IMR-90 (cell line): ENCODE results near the gene UBL5. TPM values are rescaled to one million over a fixed set of nuclear protein-coding genes. Genes with fewer than 3 reads are reported as not detected.

Experiments used
- ATAC-seq: fragments of 200-7000 bp; cut with Tn5 transposase; 2 replicates; pipeline ENCODE4 v1.9.1; 2020; ENCODE audit warnings: low read depth, mild to moderate bottlenecking, moderate library complexity
- BruUV-seq: library from RNA; stranded (reverse); fragments of 400-500 nt; replicated peaks from 2 replicates; lab custom pipeline; 2021; lab: Mats Ljungman, UMichigan
- CTCF ChIA-PET: fragments of 300-600 bp; formaldehyde crosslinking; extraction: SDS; loops from one replicate; lab custom pipeline; 2021; ENCODE audit warnings: antibody characterized with exemption; lab: Yijun Ruan, JAX
- POLR2A ChIA-PET: fragments of 300-600 bp; sonication (Branson Sonifier 250); formaldehyde crosslinking; loops from one replicate; lab custom pipeline; 2022; ENCODE audit warnings: antibody characterized with exemption; ENCODE audit not compliant: unreplicated experiment; lab: Charles Lee
- DNase-seq: peaks from one replicate; pipeline ENCODE4 v3.0.0; 2013
- H2AFZ ChIP-seq: replicated peaks from 2 replicates; pipeline ENCODE3; 2013; ENCODE audit warnings: low read length, mild to moderate bottlenecking; ENCODE audit not compliant: poor library complexity
- H2AK5ac ChIP-seq: 2 replicates; pipeline ENCODE4 v1.6.1; 2013; ENCODE audit warnings: low read depth, low read length, inconsistent platforms
- H2AK9ac ChIP-seq: replicated peaks from 2 replicates; pipeline ENCODE3; 2013; ENCODE audit warnings: mild to moderate bottlenecking, low read depth, low read length, moderate library complexity; ENCODE audit not compliant: poor library complexity
- H2BK120ac ChIP-seq: 2 replicates; pipeline ENCODE4 v1.6.1; 2013; ENCODE audit warnings: low read depth, low read length, inconsistent platforms
- H2BK15ac ChIP-seq: 3 replicates; pipeline ENCODE4 v1.6.1; 2013; ENCODE audit warnings: low read depth, low read length, inconsistent platforms
- H2BK20ac ChIP-seq: 2 replicates; pipeline ENCODE4 v1.6.1; 2013; ENCODE audit warnings: low read depth, mild to moderate bottlenecking, inconsistent platforms, low read length, moderate library complexity
- H2BK5ac ChIP-seq: 2 replicates; pipeline ENCODE4 v1.6.1; 2013; ENCODE audit warnings: mild to moderate bottlenecking, low read depth, low read length, inconsistent platforms; ENCODE audit not compliant: poor library complexity, severe bottlenecking
- H3K14ac ChIP-seq: replicated peaks from 2 replicates; pipeline ENCODE4 v1.6.1; 2013; ENCODE audit warnings: low read depth, low read length, inconsistent platforms
- H3K18ac ChIP-seq: 2 replicates; pipeline ENCODE4 v1.6.1; 2013; ENCODE audit warnings: low read depth, low read length, control low read depth
- H3K23ac ChIP-seq: 2 replicates; pipeline ENCODE4 v1.6.1; 2013; ENCODE audit warnings: low read depth, low read length, inconsistent platforms
- H3K27ac ChIP-seq: 2 replicates; pipeline ENCODE4 v1.5.1; 2013; ENCODE audit warnings: mild to moderate bottlenecking, control low read depth, low read length; ENCODE audit not compliant: insufficient read depth
- H3K27me3 ChIP-seq: 2 replicates; pipeline ENCODE4 v1.6.1; 2013; ENCODE audit warnings: low read length; ENCODE audit not compliant: control insufficient read depth, insufficient read depth
- H3K36me3 ChIP-seq: 2 replicates; pipeline ENCODE4 v1.6.1; 2013; ENCODE audit warnings: low read length, mixed read lengths; ENCODE audit not compliant: control insufficient read depth, insufficient read depth
- H3K4ac ChIP-seq: 2 replicates; pipeline ENCODE4 v1.6.1; 2013; ENCODE audit warnings: low read depth, low read length, inconsistent platforms
- H3K4me1 ChIP-seq: 2 replicates; pipeline ENCODE4 v1.6.1; 2013; ENCODE audit warnings: low read length, mixed read lengths; ENCODE audit not compliant: control insufficient read depth, insufficient read depth
- H3K4me2 ChIP-seq: 2 replicates; pipeline ENCODE4 v1.6.1; 2013; ENCODE audit warnings: low read depth, mild to moderate bottlenecking, control low read depth, low read length, moderate library complexity
- H3K4me3 ChIP-seq: 2 replicates; pipeline ENCODE4 v1.5.1; 2013; ENCODE audit warnings: low read depth, mild to moderate bottlenecking, control low read depth, low read length, moderate library complexity; ENCODE audit not compliant: insufficient read depth
- H3K56ac ChIP-seq: 2 replicates; pipeline ENCODE4 v1.6.1; 2013; ENCODE audit warnings: low read length, inconsistent platforms; ENCODE audit not compliant: insufficient read depth; ENCODE audit errors: extremely low read depth
- H3K79me1 ChIP-seq, 2 experiments: 2 replicates each; pipeline ENCODE4 v1.6.1; 2013; ENCODE audit warnings: low read length in 2 of 2, inconsistent platforms in 1 of 2, low read depth in 1 of 2
- H3K9ac ChIP-seq: 2 replicates; pipeline ENCODE4 v1.6.1; 2013; ENCODE audit warnings: low read depth, low read length, control low read depth
- H3K9me1 ChIP-seq: 2 replicates; pipeline ENCODE4 v1.6.1; 2013; ENCODE audit warnings: low read length, inconsistent platforms; ENCODE audit not compliant: insufficient read depth
- H3K9me3 ChIP-seq: 2 replicates; pipeline ENCODE4 v1.6.1; 2013; ENCODE audit warnings: low read length; ENCODE audit not compliant: control insufficient read depth, insufficient read depth
- H4K20me1 ChIP-seq: 2 replicates; pipeline ENCODE4 v1.6.1; 2013; ENCODE audit warnings: low read length, inconsistent platforms; ENCODE audit not compliant: insufficient read depth
- H4K5ac ChIP-seq: 2 replicates; pipeline ENCODE4 v1.6.1; 2013; ENCODE audit warnings: mild to moderate bottlenecking, low read depth, low read length, control low read depth
- H4K8ac ChIP-seq, 2 experiments: 2 replicates each; pipeline ENCODE4 v1.6.1; 2013; ENCODE audit warnings: low read depth in 2 of 2, low read length in 2 of 2, control low read depth in 1 of 2, inconsistent platforms in 1 of 2
- H4K91ac ChIP-seq: 2 replicates; pipeline ENCODE4 v1.6.1; 2013; ENCODE audit warnings: low read depth, low read length, inconsistent platforms; ENCODE audit not compliant: insufficient read depth
- BHLHE40 ChIP-seq: fragments of 150-350 bp; IDR thresholded peaks from 2 replicates; pipeline ENCODE4 v1.6.1; 2016; ENCODE audit warnings: mild to moderate bottlenecking, low read depth, low read length
- CEBPB ChIP-seq: IDR thresholded peaks from 2 replicates; pipeline ENCODE4 v1.6.1; 2012; ENCODE audit warnings: low read depth, low read length, improper control_type of control experiment
- CHD1 ChIP-seq: IDR thresholded peaks from 2 replicates; pipeline ENCODE4 v1.6.1; 2012; ENCODE audit warnings: low read depth, low read length, improper control_type of control experiment
- FOS ChIP-seq: fragments of 150-350 bp; IDR thresholded peaks from 2 replicates; pipeline ENCODE4 v1.6.1; 2016; ENCODE audit warnings: low read depth, low read length
- MAFK ChIP-seq: IDR thresholded peaks from 2 replicates; pipeline ENCODE4 v1.6.1; 2012; ENCODE audit warnings: low read depth, low read length, improper control_type of control experiment
- MAZ ChIP-seq: IDR thresholded peaks from 2 replicates; pipeline ENCODE4 v1.6.1; 2012; ENCODE audit warnings: low read depth, mild to moderate bottlenecking, low read length, improper control_type of control experiment, moderate library complexity, borderline replicate concordance
- NFE2L2 ChIP-seq: fragments of 150-350 bp; IDR thresholded peaks from 2 replicates; pipeline ENCODE4 v1.6.1; 2016; ENCODE audit warnings: low read depth, mild to moderate bottlenecking, low read length
- POLR2A ChIP-seq: IDR thresholded peaks from 2 replicates; pipeline ENCODE4 v1.6.1; 2012; ENCODE audit warnings: mild to moderate bottlenecking, low read depth, low read length
- RCOR1 ChIP-seq: IDR thresholded peaks from 2 replicates; pipeline ENCODE4 v1.6.1; 2012; ENCODE audit warnings: mild to moderate bottlenecking, low read length, improper control_type of control experiment; ENCODE audit not compliant: insufficient replicate concordance
- SMC3 ChIP-seq: fragments of 150-350 bp; IDR thresholded peaks from 2 replicates; pipeline ENCODE4 v1.6.1; 2016; ENCODE audit warnings: low read depth, mild to moderate bottlenecking, antibody characterized with exemption, low read length, moderate library complexity
- WGBS, 2 experiments: methylation state at CpG; one replicate each; pipeline versions ENCODE4 v1.1.5 to v1.1.7; 2013; ENCODE audit warnings: missing lambda C conversion rate in 2 of 2; ENCODE audit not compliant: insufficient read length in 1 of 2; ENCODE audit errors: extremely low coverage in 2 of 2; 5-methylcytosine and 5-hydroxymethylcytosine counted together
- dilution Hi-C: fragments of 300-500 bp; cut with HindIII; formaldehyde crosslinking; loops from one replicate; pipeline ENCODE4 v1.14.3; 2018; ENCODE audit warnings: low sequenced_read_pairs; ENCODE audit not compliant: unreplicated experiment
- in situ Hi-C: fragments of 300-500 bp; cut with MboI; formaldehyde crosslinking; loops from 3 replicates; pipeline ENCODE4 v1.14.3; 2019; ENCODE audit warnings: low sequenced_read_pairs, inconsistent platforms, mixed read lengths
- intact Hi-C: fragments of 100-400 bp; cut with micrococcal nuclease; formaldehyde crosslinking; loops from 2 replicates; pipeline ENCODE4 v1.10.0; 2022
- polyA plus RNA-seq, 3 experiments: library from polyadenylated mRNA; depleted of rRNA; stranded (reverse); fragments of >200 nt; gene quantifications; 2 replicates each; pipeline ENCODE4 v1.2.3, GENCODE V29; 2012; ENCODE audit warnings: low replicate concordance in 1 of 3
- total RNA-seq: library from RNA; depleted of rRNA; stranded (reverse); fragments of >200 nt; gene quantifications from 2 replicates; pipeline ENCODE4 v1.2.3, GENCODE V29; 2012
- TF ChIP-seq, protein P1 (sequence below): fragments of 150-350 bp; IDR thresholded peaks from 2 replicates; pipeline ENCODE4 v1.6.1; 2017; ENCODE audit warnings: mild to moderate bottlenecking, antibody characterized with exemption, low read length, low read depth
- TF ChIP-seq, protein P2 (sequence below): conservative IDR thresholded peaks from 2 replicates; pipeline ENCODE4 v1.5.1; 2012; ENCODE audit warnings: mild to moderate bottlenecking, low read depth, low read length, improper control_type of control experiment
- TF ChIP-seq, protein P3 (sequence below): fragments of 150-350 bp; IDR thresholded peaks from 2 replicates; pipeline ENCODE4 v1.6.1; 2016; ENCODE audit warnings: low read depth, mild to moderate bottlenecking, low read length, moderate library complexity, borderline replicate concordance

The UBL5 gene
- total and polyA plus RNA-seq, 2 of the 4 experiments (the other 2 are of a cell fraction) = 434 to 1,091 TPM

DNA sequence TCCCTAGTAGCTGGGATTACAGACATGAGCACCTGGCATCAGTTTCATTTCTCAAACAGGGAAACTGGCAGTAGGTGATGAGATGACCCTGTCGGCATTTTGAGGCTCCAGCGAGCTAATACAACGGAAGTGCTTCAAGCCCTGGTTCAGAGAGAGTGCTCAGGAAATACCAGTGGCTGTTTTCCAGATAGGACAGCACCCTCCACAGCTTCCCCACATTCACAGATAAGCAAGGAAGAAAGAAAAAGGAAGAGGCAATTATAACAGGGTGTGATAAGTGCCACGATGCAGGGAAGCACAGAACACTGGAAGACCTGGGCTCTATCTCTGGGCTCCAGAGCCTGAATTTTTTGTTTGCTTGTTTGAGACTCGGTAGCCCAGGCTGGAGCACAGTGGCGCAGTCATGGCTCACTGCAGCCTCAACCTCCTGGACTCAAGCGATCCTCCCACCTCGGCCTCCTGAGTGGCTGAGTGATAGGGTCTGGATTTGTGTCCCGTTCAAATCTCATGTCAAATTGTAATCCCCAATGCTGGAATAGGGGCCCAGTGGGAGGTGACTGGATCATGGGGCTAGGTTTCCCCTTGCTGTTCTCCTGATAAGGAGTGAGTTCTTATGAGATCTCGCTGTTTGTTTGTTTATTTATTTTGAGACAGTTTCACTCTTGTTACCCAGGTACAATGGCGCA is 50.9 kb downstream of the UBL5 start:
- H3K18ac ChIP-seq = no peak overlapping the region
- no peak overlapping the region for H2BK15ac ChIP-seq
- H3K9ac ChIP-seq = no peak overlapping the region
- H3K4me2 ChIP-seq = no peak overlapping the region
- no peak overlapping the region for H3K4me3 ChIP-seq
- H4K5ac ChIP-seq = no peak overlapping the region
- peaks cover 2% of the 10 kb centered on the region; the same call in 1 of the 2 replicates for H3K4me1 ChIP-seq
- H2AFZ ChIP-seq = no peak overlapping the region
- ChIA-PET POLR2A (no interaction called here), CTCF (no interaction called here)
- no peak overlapping the region for H2BK5ac ChIP-seq
- no peak for DNase-seq
- no peaks in the 10 kb centered on the region; the same call in 1 of the 2 replicates for H4K20me1 ChIP-seq
- no peak overlapping the region for H2AK9ac ChIP-seq
- no peak overlapping the region for H4K8ac ChIP-seq
- no peak overlapping the region for H3K14ac ChIP-seq
- no peak overlapping the region for H4K91ac ChIP-seq
- WGBS, 2 experiments = no CpG with 5 or more reads among the region's 11 CpGs
- H3K23ac ChIP-seq = no peak overlapping the region
- no peaks in the 10 kb centered on the region for H3K9me1 ChIP-seq
- H3K9me3 ChIP-seq = peaks cover 5% of the 10 kb centered on the region; the same call in 1 of the 2 replicates
- dilution Hi-C loops = no loop called here
- no TSS peak for BruUV-seq
- no peak overlapping the region for H3K27ac ChIP-seq
- no peak for TF ChIP-seq CEBPB
- no peak for TF ChIP-seq FOS
- TF ChIP-seq NFE2L2 = no peak
- no peak for TF ChIP-seq CHD1
- TF ChIP-seq, protein P1, sequence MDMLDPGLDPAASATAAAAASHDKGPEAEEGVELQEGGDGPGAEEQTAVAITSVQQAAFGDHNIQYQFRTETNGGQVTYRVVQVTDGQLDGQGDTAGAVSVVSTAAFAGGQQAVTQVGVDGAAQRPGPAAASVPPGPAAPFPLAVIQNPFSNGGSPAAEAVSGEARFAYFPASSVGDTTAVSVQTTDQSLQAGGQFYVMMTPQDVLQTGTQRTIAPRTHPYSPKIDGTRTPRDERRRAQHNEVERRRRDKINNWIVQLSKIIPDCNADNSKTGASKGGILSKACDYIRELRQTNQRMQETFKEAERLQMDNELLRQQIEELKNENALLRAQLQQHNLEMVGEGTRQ = no peak
- TF ChIP-seq RCOR1 = no peak
- TF ChIP-seq POLR2A = no peak
- no peak for TF ChIP-seq MAFK
- TF ChIP-seq, protein P2, sequence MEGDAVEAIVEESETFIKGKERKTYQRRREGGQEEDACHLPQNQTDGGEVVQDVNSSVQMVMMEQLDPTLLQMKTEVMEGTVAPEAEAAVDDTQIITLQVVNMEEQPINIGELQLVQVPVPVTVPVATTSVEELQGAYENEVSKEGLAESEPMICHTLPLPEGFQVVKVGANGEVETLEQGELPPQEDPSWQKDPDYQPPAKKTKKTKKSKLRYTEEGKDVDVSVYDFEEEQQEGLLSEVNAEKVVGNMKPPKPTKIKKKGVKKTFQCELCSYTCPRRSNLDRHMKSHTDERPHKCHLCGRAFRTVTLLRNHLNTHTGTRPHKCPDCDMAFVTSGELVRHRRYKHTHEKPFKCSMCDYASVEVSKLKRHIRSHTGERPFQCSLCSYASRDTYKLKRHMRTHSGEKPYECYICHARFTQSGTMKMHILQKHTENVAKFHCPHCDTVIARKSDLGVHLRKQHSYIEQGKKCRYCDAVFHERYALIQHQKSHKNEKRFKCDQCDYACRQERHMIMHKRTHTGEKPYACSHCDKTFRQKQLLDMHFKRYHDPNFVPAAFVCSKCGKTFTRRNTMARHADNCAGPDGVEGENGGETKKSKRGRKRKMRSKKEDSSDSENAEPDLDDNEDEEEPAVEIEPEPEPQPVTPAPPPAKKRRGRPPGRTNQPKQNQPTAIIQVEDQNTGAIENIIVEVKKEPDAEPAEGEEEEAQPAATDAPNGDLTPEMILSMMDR = no peak
- TF ChIP-seq, protein P3, sequence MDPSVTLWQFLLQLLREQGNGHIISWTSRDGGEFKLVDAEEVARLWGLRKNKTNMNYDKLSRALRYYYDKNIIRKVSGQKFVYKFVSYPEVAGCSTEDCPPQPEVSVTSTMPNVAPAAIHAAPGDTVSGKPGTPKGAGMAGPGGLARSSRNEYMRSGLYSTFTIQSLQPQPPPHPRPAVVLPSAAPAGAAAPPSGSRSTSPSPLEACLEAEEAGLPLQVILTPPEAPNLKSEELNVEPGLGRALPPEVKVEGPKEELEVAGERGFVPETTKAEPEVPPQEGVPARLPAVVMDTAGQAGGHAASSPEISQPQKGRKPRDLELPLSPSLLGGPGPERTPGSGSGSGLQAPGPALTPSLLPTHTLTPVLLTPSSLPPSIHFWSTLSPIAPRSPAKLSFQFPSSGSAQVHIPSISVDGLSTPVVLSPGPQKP = no peak
- TF ChIP-seq BHLHE40 = no peak
- no peak for TF ChIP-seq MAZ
- TF ChIP-seq SMC3 = no peak
- H3K56ac ChIP-seq = no peak overlapping the region
- no peaks in the 10 kb centered on the region for H3K79me1 ChIP-seq
- no peak overlapping the region for H2AK5ac ChIP-seq
- no peak for ATAC-seq
- no peaks in the 10 kb centered on the region for H3K36me3 ChIP-seq
- in situ Hi-C loops = no loop called here
- no peak overlapping the region for H2BK120ac ChIP-seq
- H3K4ac ChIP-seq = no peak overlapping the region
- H3K27me3 ChIP-seq = no peaks in the 10 kb centered on the region
- H2BK20ac ChIP-seq = no peak overlapping the region
- intact Hi-C loops = no loop called here
